Ovary (tissue), 9 donors: ENCODE measurements around the gene SBF2. TPM values are rescaled to one million over a fixed set of nuclear protein-coding genes. Genes with fewer than 3 reads are reported as not detected.
"Not testable (repeated sequence)": the region's sequence is repeated elsewhere in the genome, so short reads cannot be mapped to it uniquely, and the experiment has no call there.

ENCODE experiments used
- DNase-seq, 5 donors: peaks; one replicate each; pipeline ENCODE4 v3.0.0-alpha.2; 2019 to 2020
- H3K27ac ChIP-seq, 2 donors: fragments of 200-600 bp; one replicate each; pipeline versions ENCODE4 v1.5.1 to v1.8.0; 2019 to 2022
- H3K27me3 ChIP-seq: fragments of 200-600 bp; one replicate; pipeline ENCODE4 v1.8.0; 2022
- H3K36me3 ChIP-seq: fragments of 200-600 bp; sonication (generic); one replicate; pipeline ENCODE4 v1.5.1; 2019
- H3K4me1 ChIP-seq: one replicate; pipeline ENCODE4 v1.8.1; 2013; ENCODE audit warnings: mild to moderate bottlenecking, moderate library complexity; ENCODE audit not compliant: insufficient read depth
- H3K4me3 ChIP-seq: fragments of 200-600 bp; sonication (generic); one replicate; pipeline ENCODE4 v1.5.1; 2017
- H3K9me3 ChIP-seq, 2 donors: fragments of 200-600 bp in 1 of 2; sonication (generic) in 1 of 2; one replicate each; pipeline versions ENCODE4 v1.5.1 to v1.8.1; 2013 to 2019; ENCODE audit warnings: mild to moderate bottlenecking in 1 of 2, moderate library complexity in 1 of 2
- EP300 ChIP-seq: sonication (generic); formaldehyde crosslinking; IDR thresholded peaks from one replicate; pipeline ENCODE4 v1.6.1; 2017; ENCODE audit warnings: antibody characterized with exemption
- POLR2A ChIP-seq: fragments of 450-650 bp; IDR thresholded peaks from one replicate; pipeline ENCODE4 v1.6.1; 2017; ENCODE audit warnings: antibody characterized with exemption, mild to moderate bottlenecking, moderate library complexity
- WGBS, 3 donors: extraction: QIAGEN DNeasy Blood & Tissue Kit in 1 of 3; methylation state at CpG; one replicate each; pipeline versions ENCODE4 v1.1.5 to v1.1.7; 2013 to 2017; 5-methylcytosine and 5-hydroxymethylcytosine counted together
- intact Hi-C, 4 donors: fragments of 100-400 bp; cut with DNase I; formaldehyde crosslinking; loops; one replicate each; pipeline versions ENCODE4 v1.11.0 to v1.15.1; 2022 to 2023
- polyA plus RNA-seq, 2 donors: library from polyadenylated mRNA; stranded (reverse); fragments of 200-250 nt in 1 of 2; fragments of 350-450 nt in 1 of 2; fragmentation: Illumina TruSeq in 1 of 2; extraction: RNeasy Lipid Tissue Mini Kit (QIAGEN cat#74804) in 1 of 2; gene quantifications; one replicate each; pipeline ENCODE4 v1.2.3, GENCODE V29; 2013 to 2014
- total RNA-seq, 7 donors: library from RNA; depleted of rRNA in 2 of 7; stranded (reverse); fragments of >200 nt in 2 of 7; fragmentation: NEBNext Ultra II Directional in 3 of 7; extraction: Animal tissue kit (Norgen Biotek cat#: 25700) in 3 of 7; gene quantifications; one replicate each; pipeline versions ENCODE4 v1.1.0 to v1.2.4, GENCODE V29; 2016 to 2023
- TF ChIP-seq, protein P1 (sequence below), 3 donors: fragments of 450-650 bp in 2 of 3; fragments of 200-600 bp in 1 of 3; IDR thresholded peaks; one replicate each; pipeline versions ENCODE4 v1.5.1 to v1.8.0; 2016 to 2022; ENCODE audit warnings: antibody characterized with exemption in 3 of 3, mild to moderate bottlenecking in 1 of 3
- donor health status: DM: no; HTN: no; CAD: no; lungs with moderate emphysema.
- donor health status: DM: no; HTN: no; CAD: no.
- donor health status: Bipolar disorder and iron deficiency.
- donor health status: DM: yes; HTN: yes; CAD: no.
- donor health status: DM: no; HTN: no; CAD: no.
- donor health status: DM: yes; HTN: yes; CAD: no.

Gene SBF2
- total and polyA plus RNA-seq, 9 donors, result 27.4 to 77.5 (median 50.8) TPM

GRCh38 chr11:9992306-9992705 lies 301.7 kb downstream of the SBF2 start:
- WGBS, 3 donors, result 94 to 96% (median 95%) methylated on average over 3 of the region's 3 CpGs
- intact Hi-C loops, result no loop called here
- H3K36me3 ChIP-seq, result no peaks in the 10 kb centered on the region

GRCh38 chr11:9990221-9990973 lies 303.6 kb downstream of the SBF2 start:
- TF ChIP-seq EP300 (no peak), POLR2A (no peak)
- TF ChIP-seq, protein P1, sequence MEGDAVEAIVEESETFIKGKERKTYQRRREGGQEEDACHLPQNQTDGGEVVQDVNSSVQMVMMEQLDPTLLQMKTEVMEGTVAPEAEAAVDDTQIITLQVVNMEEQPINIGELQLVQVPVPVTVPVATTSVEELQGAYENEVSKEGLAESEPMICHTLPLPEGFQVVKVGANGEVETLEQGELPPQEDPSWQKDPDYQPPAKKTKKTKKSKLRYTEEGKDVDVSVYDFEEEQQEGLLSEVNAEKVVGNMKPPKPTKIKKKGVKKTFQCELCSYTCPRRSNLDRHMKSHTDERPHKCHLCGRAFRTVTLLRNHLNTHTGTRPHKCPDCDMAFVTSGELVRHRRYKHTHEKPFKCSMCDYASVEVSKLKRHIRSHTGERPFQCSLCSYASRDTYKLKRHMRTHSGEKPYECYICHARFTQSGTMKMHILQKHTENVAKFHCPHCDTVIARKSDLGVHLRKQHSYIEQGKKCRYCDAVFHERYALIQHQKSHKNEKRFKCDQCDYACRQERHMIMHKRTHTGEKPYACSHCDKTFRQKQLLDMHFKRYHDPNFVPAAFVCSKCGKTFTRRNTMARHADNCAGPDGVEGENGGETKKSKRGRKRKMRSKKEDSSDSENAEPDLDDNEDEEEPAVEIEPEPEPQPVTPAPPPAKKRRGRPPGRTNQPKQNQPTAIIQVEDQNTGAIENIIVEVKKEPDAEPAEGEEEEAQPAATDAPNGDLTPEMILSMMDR (IDR thresholded peaks at IDR 0.05), result no peak
- H3K27ac ChIP-seq, result no peak overlapping the region
- H3K4me3 ChIP-seq, result no peak overlapping the region
- H3K36me3 ChIP-seq, result no peaks in the 10 kb centered on the region
- DNase-seq, result no peak
- no peaks in the 10 kb centered on the region for H3K27me3 ChIP-seq
- 83 to 86% (median 84%) methylated on average over 4 of the region's 4 CpGs for WGBS, 3 donors
- H3K4me1 ChIP-seq, result no peaks in the 10 kb centered on the region
- H3K9me3 ChIP-seq, result no peaks in the 10 kb centered on the region
- intact Hi-C loops, result no loop called here

More at GRCh38 chr11:9992306-9992705, 301.7 kb downstream of the SBF2 start:
- Histone ChIP-seq H3K4me3 (no peak overlapping the region), H3K27ac (no peak overlapping the region), H3K4me1 (no peaks in the 10 kb centered on the region), H3K27me3 (no peaks in the 10 kb centered on the region), H3K9me3 (no peaks in the 10 kb centered on the region)
- DNase-seq, result no peak
- TF ChIP-seq, protein P1 (IDR thresholded peaks at IDR 0.05), result no peak
- TF ChIP-seq EP300, result no peak
- no peak for TF ChIP-seq POLR2A

- WGBS, 3 donors, result 88 to 93% (median 93%) methylated on average over 4 of the region's 4 CpGs
- H3K9me3 ChIP-seq, DNase-seq, H3K4me1 ChIP-seq, H3K4me3 ChIP-seq, H3K27ac ChIP-seq, H3K27me3 ChIP-seq, intact Hi-C loops, H3K36me3 ChIP-seq: not testable (repeated sequence)
These were observed 306.7 kb downstream of the SBF2 start for GRCh38 chr11:9987303-9987702.

GRCh38 chr11:9982796-9983579 lies 311.0 kb downstream of the SBF2 start:
- TF ChIP-seq POLR2A (no peak), EP300 (no peak)
- TF ChIP-seq, protein P1 (IDR thresholded peaks at IDR 0.05), result no peak
- intact Hi-C loops, result no loop called here
- DNase-seq, result no peak

More at GRCh38 chr11:9982796-9983579, 311.0 kb downstream of the SBF2 start:
- H3K9me3 ChIP-seq, result no peaks in the 10 kb centered on the region
- no peaks in the 10 kb centered on the region for H3K36me3 ChIP-seq
- 92 to 94% (median 92%) methylated on average over 16 of the region's 16 CpGs for whole genome bisulfite sequencing, 3 donors
- no peak overlapping the region for H3K4me3 ChIP-seq
- no peak overlapping the region for H3K27ac ChIP-seq
- no peaks in the 10 kb centered on the region for H3K27me3 ChIP-seq
- H3K4me1 ChIP-seq, result no peaks in the 10 kb centered on the region
